ENCODE measurements around the gene C1orf210.

Gene C1orf210

DNA sequence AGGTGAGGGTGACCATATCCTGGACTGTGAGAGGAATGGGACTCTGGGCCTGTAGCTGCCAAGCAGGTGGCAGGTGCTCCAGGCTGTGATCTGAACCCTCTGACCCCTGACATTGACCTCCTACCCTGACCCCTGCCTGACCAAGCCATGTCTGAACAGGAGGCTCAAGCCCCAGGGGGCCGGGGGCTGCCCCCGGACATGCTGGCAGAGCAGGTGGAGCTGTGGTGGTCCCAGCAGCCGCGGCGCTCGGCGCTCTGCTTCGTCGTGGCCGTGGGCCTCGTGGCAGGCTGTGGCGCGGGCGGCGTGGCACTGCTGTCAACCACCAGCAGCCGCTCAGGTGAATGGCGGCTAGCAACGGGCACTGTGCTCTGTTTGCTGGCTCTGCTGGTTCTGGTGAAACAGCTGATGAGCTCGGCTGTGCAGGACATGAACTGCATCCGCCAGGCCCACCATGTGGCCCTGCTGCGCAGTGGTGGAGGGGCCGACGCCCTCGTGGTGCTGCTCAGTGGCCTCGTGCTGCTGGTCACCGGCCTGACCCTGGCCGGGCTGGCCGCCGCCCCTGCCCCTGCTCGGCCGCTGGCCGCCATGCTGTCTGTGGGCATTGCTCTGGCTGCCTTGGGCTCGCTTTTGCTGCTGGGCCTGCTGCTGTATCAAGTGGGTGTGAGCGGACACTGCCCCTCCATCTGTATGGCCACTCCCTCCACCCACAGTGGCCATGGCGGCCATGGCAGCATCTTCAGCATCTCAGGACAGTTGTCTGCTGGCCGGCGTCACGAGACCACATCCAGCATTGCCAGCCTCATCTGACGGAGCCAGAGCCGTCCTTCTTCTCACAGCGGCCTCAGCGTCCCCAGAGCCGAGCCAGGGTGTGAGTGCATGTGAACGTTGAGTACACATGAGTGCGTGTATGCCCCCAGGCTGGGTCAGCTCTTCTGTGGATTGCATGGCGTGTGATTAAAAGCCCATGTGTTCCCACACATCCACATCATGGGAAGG, 12.5 kb downstream of the C1orf210 start:
- no peak for DNase-seq

DNA sequence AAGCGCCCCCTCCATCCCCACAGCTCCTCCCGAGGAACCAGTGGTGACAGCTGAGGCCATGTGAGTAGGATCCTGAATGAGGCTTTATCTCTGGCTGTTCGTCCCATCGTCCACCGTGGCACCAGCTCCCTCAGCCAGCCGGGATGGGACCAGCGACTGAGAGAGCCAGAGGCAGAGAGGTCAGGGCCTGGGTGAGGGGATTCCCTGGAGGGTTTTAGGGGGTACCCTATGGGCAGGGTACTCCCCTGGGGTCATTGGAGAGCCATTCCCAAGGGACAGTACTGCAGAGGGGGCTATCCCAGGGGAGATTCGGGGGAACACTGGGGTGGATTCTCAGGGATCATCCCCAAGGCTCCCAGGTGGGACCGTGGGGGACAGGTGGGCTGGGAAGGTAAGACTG, 13.2 kb downstream of the C1orf210 start:
- DNase-seq = no peak

DNA sequence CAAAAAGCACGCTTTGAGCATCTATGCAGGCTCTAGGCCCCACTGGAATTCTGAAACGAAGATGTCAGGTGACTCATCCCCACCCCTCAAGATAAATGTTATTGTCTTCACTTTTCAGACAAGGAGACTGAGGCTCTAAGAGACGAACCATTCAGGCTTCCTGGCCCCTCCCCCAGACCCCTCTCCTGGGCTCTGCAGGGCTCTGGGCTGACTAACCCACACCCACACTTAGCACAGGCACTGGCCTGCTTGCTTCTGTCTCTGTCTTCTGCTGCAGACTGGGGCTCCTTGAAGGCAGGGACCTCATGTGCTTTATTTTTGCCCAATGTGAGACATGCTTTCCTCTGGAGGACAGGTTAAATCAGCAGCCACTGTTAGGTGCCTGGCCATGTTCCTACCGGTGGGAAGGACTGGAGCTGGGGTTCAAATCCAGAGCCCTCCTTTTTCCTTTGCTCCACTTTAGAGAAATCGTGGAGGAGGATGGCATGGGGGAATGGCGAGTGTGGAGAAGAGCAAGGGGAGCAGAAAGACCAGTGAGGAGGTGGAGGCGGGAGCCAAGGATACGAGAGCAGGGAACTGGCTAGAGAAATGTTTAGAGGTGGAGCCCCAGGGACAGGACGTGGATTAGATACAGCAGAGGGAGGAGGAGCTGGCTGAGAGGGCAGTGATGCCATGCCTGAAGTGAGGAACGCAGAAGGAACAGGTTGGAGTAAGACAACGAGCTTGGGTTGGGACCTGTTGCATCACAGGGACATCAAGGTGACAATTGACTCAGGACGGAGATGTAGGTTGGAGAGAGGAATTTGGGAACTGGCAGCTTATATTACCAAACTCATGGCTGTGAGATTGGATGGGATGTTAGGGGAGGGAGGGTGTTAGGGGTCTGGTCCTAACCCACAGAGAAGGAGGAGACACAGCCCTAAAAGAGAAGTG, 13.9 kb downstream of the C1orf210 start:
- DNase-seq = no peak

DNA sequence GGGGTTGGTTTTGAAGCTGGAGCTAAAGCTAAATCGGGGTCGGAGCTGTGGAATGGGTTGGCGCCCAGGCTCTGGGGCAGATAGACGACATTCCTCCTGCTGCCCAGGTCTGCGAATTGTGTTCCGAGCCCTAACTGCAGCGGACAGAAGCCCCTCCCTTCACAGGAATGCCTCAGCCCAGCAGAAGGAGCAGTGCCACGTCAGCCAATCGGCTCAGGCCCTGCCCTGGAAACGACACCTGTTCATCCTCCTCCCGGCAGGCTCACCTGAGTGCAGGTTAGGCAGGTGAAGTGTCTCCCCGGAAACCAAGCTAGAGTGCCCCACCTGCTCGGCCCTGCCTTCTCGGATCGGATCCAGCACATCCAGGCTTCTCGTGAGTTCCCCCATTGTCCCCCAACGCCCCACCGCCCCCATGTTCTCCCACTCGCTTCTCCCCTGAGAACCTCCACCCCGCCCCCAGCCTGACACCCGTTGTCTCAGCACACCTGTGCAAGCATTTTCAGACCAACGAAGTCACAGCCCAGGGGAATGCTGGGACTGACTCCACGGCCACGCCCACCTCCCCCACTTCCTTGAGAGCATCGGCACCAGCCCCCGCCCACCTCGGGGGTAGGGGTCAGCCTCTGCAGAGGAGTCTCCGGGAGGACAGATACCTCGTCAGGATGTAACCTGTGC, 14.8 kb downstream of the C1orf210 start:
- no peak for DNase-seq

DNA sequence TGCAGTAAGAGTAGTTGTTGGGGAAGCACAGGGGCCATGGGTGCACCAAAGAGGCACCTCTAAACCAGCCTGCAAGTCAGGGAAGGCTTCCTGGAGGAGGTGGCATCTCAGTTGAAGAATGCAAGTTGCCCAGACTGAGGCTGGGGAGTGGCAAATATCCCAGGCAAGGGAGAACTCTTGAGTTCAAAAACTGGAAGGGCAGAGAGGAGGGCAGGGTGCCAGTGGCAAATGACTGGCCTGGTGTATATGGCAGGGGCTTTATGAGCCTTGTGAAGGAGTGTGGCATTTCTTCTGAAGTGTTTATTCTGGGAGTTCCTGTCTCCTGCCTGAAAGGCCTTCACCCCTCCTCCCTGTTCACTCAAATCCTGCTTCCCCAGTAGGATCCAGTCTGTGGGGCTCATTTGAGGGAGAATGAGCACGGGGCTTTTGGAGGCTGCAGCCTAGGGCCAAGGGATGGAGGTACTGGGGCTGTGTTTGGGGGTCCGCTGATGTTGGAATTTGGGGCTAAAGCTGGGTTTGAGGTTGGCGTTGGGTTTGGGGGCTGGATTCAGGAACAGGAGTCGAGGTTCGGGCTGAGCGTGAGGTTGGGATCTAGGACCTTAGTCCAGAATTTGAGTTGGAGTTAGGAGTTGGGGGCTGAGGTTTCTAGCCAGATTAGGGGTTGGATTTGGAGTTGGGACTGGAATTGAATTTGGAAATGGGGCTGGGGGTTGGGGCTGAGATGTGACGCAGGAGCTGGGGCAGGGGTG, 15.6 kb downstream of the C1orf210 start, which contains the start of gene TMEM125:
TMEM125 (plus strand) TSS at position 357 of the 749 bp plus-strand sequence. CDS start 2,740 bp downstream, outside the sequence.
- no peak for DNase-seq

DNA sequence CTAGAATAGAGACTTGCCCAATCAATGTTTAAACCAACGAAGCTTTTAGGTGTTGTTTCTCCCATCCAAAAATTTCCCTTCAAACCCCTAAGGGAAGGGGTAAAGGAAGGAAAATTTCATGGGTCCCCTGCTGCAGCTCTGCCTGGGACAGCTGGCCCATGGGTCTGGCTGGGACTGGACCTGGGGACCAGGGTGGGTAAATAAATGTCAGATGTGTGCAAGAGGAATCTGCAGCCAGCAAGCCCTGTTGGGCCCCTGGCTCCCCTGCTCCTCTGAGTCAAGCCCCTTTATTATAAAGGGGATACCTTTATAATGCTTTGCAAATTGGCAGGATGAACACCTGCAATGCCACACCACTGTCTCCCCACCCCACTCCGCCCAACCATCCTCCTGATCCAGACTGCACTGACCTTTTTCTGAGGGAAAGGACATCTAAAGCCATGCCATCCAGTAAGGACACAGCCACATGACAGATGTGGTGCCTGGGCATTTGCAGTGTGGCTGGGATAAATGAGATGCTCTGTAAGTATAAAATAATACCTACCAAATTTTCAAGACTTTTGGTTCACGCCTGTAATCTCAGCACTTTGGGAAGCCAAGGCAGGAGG, 17.5 kb downstream of the C1orf210 start:
- no peak for DNase-seq

DNA sequence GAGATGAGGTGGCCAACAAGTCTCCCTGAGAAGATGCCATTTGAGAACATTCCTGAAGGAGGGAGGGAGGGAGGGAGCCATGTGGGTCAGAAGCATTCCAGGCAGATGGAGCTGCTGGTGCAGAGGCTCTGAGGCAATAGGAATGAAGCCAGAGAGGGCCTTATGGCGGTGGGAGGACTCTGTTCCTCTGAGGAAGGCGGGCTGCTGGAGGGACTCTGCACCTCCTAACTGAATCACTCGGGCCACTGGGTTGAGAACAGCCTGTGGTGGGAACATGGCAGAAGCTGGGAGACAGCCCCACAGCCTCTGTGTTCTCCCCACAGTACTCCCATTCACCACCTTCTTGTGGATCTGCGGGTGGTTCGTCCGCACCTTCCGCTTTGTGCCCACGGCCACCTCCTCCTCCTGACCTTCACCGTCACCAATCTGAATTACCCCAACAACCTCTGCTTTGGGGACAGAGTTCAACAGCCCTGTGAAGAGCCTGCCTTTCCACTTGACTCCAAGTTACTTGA, 18.0 kb downstream of the C1orf210 start:
- DNase-seq = no peak

DNA sequence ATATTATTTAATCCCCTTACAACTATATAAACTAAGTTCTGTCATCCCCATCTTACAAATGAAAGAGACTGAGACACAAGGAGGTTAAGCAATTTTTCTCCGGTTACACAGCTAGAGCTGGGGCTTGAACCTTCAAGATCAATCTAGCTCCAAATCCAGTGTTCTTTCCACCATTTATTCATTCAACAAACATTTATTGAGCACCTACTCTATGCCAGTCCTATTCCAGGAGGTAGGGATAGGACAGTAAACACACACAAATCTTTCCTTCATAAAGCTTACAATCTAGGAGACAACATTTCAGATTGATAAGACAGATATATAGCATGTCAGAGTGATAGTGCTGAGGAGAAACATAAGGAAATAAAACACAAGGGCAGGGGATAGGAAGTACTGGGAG, 18.5 kb downstream of the C1orf210 start:
- DNase-seq = no peak

DNA sequence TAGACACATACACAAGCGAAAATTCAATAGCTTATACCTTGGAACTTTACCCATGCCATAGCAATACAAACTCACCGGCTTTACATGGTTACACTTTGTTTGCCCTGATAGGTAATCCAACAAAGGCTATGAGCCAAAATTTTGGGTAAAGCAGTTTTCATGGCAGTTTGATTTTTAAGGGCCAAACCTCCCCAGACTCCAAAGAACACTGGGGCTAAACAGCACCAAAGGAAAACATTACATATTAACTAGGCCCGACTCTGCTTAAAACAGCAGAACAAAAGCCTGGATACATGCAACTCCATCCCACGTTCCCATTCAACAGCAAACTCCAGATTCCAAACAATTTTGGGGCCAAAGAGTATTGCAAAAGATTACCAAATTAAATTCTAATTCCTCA, 19.9 kb downstream of the C1orf210 start:
- no peak for DNase-seq

DNA sequence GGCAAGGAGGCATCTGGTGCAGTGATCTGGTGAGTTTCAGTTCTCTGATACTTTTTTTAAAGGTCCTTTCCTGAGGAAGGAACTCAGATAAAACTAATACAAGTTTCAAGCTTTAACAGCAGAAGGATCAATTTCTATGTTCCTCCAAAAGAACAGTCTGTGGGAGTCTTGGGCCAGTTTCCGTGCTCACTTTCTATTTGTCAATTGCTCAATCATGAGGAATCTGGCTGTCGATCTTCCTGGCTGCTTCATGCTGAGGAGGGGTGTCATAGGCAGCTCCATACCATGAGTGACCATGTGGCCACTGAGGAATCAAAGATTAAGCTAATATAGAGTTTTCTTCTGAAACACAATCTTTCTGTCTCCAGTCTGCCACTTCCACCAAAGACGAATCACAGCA, 27.0 kb downstream of the C1orf210 start:
- DNase-seq = no peak

DNA sequence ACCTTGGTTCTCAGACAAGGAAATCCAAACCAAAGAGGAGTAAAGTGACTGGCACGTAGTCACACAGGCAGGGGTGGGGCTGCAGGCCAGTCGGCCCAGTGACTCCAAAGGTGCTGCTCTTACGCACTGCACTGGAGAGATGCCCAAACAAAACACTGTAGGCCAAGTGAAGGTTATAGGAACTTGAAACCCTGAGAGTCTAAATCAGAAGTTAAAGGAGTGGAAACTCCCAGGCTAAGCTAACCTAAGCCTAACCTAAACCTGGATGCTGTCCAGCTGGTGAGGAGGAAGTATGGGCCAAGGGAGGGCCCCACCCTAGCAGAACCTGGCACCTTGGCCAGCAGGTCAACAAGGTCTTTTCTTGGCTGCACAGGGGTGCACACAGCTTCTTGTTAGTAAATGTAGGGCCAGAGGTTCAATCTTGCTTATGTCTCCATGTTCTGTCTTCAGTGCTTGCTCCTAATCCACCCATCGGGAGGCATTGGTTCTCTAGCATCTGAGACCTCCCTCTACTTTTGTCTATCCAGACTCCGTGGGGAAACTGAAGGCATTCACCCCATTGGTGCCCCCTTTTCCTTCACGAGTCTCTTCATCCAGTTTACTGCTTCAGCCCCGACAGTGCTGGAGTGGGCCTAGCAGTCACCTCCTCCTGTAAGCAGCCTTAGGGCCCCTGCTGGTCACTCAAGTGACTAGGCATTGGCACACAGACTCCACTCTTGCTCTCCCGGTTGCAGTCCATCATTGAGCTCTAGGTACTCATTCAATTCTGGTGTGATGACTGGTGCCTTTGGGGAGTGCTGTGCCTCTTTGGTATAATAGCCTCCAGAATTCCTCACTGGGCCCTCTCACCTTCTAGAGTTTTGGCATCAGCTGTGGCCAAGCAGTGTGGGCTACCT, 28.5 kb downstream of the C1orf210 start:
- DNase-seq = no peak

DNA sequence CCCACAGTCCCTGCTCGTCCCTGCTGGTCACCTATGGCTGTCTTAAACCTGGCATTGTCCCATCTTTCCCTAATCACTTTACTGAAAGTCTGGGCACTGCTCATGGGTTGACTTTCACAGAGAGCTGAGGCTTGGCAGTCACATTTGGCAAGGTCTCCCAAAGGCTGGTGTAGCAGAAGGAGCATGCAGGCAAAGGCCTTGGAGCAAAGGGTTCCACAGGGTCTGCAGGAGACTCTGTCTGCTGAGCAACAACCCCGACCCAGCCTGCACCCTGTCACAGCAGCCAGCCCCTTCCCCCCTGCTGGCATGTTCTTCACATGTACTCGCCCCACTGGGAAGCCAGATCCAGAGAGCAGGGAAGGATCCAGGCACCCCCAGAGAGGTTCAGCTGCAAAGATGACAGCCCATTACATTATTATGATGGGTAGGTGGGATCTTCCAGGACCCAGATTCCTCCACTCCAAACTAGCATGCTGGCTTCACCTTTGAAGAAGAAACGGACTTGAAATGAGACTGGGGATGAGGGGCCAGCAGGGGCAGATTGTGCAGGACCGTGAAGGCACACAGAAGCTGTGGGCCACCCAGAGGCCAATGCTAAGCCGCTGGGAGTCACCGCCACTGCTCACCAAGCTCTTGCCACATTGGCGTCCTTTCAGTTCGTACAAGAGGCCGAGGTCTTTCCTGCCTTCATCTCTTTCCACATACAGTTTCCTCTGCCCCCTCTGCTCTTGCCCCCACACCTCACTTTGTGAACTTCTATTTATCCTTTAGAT, 29.8 kb downstream of the C1orf210 start:
- no peak for DNase-seq

DNA sequence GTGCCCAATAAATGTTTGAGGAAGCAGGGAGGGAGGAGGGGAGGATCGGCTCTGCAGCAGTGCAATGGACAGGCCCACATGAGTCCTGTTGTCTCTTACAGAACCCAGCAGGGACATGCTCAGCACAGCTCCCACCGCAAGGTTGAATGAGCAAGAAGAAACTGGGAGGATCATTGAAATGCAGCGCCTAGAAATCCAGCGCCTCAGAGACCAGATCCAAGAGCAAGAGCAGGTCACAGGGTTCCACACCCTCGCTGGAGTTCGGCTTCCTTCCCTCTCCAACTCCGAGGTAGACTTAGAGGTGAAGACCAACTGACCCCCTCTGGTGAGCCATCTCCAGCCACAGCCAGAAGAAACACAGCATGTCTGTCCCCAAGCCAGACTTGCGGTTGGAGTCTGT, 31.5 kb downstream of the C1orf210 start:
- DNase-seq = no peak

DNA sequence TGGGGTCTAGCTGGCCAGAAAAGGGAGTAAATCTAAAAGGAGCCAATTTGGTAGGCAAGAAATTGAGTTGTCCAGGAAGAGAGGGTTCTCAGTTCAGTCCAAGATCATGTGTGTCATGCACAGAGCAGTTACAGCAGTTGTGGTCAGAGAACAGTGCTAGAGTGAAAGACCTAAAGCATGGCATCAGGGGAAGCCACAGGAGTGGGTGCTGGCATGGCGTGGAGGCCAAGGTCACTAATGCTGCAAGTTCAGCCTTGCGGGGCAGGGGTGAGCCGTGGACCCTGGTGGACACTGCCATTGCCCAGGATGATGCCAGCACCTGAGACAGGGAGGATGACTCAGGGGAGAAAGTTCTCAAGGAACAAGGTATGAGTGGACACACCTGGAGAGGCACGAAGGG, 32.2 kb downstream of the C1orf210 start:
- no peak for DNase-seq

DNA sequence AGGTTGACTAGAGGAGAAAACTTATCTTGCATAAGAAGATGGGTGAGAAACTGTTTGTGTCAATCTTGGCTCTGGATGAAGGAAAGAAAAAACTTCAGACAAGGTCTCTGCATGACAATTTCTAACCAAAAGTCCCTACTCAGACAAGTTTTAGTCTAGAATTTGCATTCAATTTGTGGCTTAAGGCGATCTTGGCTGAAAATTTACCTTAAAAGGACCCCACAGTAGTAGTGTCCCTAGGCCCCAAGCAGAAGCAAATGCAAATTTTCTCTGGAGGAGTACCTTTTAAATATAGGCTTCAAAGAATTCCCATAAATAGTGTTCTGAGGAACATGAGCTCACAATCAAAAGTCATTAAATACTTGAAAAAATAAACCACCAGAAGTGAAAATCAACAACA, 33.2 kb downstream of the C1orf210 start:
- no peak for DNase-seq

DNA sequence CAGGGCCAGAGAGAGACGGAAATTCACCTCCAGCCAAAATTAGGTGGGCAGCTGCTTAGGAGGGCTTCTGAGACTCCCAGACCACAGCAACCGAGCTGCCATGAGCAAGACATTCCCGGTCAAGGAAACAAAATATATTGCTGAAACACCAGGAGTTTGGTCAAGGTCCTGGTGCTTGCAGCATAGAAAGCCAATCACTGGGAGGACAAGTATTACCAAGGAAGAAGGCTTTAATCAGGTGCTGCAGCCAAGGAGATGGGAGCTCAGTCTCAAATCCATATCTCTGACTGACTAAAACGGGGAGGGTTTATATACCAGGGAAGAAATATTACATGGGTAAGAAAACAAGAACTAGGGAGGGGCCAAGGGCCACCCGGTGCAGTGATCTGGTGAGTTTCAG, 34.4 kb downstream of the C1orf210 start:
- no peak for DNase-seq

DNA sequence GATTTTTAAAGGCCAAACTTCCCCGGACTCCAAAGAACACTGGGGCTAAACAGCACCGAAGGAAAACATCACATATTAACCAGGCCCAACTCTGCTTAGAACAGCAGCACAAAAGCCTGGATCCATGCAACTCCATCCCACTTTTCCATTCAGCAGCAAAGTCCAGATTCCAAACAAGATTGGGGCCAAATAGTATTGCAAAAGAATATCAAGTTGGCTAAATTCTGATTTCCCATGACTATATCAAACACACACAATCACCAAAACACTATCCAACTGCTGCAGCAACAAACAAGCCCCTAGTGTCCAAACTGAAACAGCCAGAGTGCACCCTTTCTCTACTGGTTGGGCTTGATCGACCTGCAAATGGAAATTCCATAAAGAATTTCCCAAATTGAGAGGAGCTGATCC, 35.0 kb downstream of the C1orf210 start:
- no peak for DNase-seq

DNA sequence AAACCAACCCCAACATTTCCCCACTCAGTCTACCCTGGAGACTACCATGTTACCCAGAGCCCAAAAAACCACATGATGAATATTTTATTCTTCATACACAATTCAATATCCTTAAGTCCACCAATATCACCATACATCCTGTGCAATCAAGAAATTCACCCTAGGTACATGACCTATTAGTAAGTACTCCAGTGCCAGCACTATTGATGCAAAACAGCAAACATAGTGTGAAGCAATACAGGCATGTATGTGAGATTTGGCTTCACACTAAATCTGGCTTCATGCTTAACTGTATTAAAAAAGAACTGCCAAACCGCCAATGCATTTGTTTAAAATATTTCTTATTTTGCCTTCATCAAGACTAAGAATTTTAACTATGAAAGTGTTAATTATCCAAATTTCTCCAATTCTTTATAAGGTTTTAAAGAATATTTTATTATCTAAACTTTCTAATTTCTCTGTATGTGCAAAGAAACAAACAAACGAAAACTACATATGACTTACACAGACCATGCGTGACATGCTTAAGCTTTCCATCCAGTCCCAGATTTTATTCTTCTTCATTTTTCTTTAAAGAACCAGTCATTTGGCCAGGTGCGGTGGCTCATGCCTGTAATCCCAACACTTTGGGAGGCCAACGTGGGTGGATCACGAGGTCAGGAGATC, 38.0 kb downstream of the C1orf210 start:
- DNase-seq = no peak

Data from activated CD8-positive, alpha-beta memory T cell treated with anti-CD3 and anti-CD28 coated beads for 24 hours (primary cell).